GM21717 (cell line): ENCODE results near the gene SLC12A9.
"Not testable (repeated sequence)": the region's sequence is repeated elsewhere in the genome, so short reads cannot be mapped to it uniquely, and the experiment has no call there.

Experiments used
- ATAC-seq: cut with Tn5 transposase; IDR thresholded peaks from one replicate; pipeline ENCODE4 v1.9.1; 2021; ENCODE audit warnings: mild to moderate bottlenecking, moderate library complexity; ENCODE audit not compliant: unreplicated experiment

Gene SLC12A9

GRCh38 chr7:100894860-100895700, 42.6 kb downstream of the SLC12A9 start:
- ATAC-seq = no peak

GRCh38 chr7:100895701-100895955, 43.1 kb downstream of the SLC12A9 start, which contains the start of gene ACHE:
Gene ACHE, minus strand, starts transcription at chr7:100895888. Its CDS starts 1,656 bp downstream, at chr7:100894232.
- ATAC-seq = no peak

- no peak for ATAC-seq
Observed at GRCh38 chr7:100895956-100896731, 43.6 kb downstream of the SLC12A9 start.

GRCh38 chr7:100896732-100897608, 44.5 kb downstream of the SLC12A9 start:
- no peak for ATAC-seq

- no peak for ATAC-seq
Observed at GRCh38 chr7:100897772-100898454, 45.4 kb downstream of the SLC12A9 start.

- no peak for ATAC-seq
Observed at GRCh38 chr7:100899432-100899831, 46.9 kb downstream of the SLC12A9 start.

- no peak for ATAC-seq
Observed at GRCh38 chr7:100900978-100901377, 48.5 kb downstream of the SLC12A9 start.

- no peak for ATAC-seq
Observed at GRCh38 chr7:100901921-100902332, 49.4 kb downstream of the SLC12A9 start.

GRCh38 chr7:100902638-100903037, 50.1 kb downstream of the SLC12A9 start:
- no peak for ATAC-seq

- no peak for ATAC-seq
Observed at GRCh38 chr7:100908512-100908911, 56.0 kb downstream of the SLC12A9 start.

GRCh38 chr7:100910443-100910842, 57.9 kb downstream of the SLC12A9 start:
- ATAC-seq = not testable (repeated sequence)

- ATAC-seq = no peak
Observed at GRCh38 chr7:100911484-100911883, 59.0 kb downstream of the SLC12A9 start.

GRCh38 chr7:100914208-100914878, 61.8 kb downstream of the SLC12A9 start:
- ATAC-seq = no peak

GRCh38 chr7:100914879-100915447, 62.5 kb downstream of the SLC12A9 start:
- ATAC-seq = no peak
